ENCODE results near the gene POMT2.
"Not testable (repeated sequence)": the region's sequence is repeated elsewhere in the genome, so short reads cannot be mapped to it uniquely, and the experiment has no call there.

The POMT2 gene

GRCh38 chr14:77320238-77320935, at the start of gene POMT2:
Gene POMT2, minus strand, starts transcription at chr14:77320883. Its CDS starts 202 bp downstream, at chr14:77320681.
- peak; percentile 85 for DNase-seq (ENCODE audit: low read depth)

- no peak for DNase-seq (ENCODE audit: low read depth)
Measured at GRCh38 chr14:77369285-77369684, 48.6 kb upstream of the POMT2 start.

GRCh38 chr14:77364146-77364545, 43.5 kb upstream of the POMT2 start:
- no peak for DNase-seq (ENCODE audit: low read depth)

- DNase-seq (ENCODE audit: low read depth): no peak
Measured at GRCh38 chr14:77359626-77360025, 38.9 kb upstream of the POMT2 start.

GRCh38 chr14:77356899-77357298, 36.2 kb upstream of the POMT2 start:
- DNase-seq (ENCODE audit: low read depth): no peak

- DNase-seq (ENCODE audit: low read depth): no peak
Measured at GRCh38 chr14:77355811-77356210, 35.1 kb upstream of the POMT2 start.

GRCh38 chr14:77353469-77354141, 32.9 kb upstream of the POMT2 start:
- no peak for DNase-seq (ENCODE audit: low read depth)

GRCh38 chr14:77347751-77348150, 27.1 kb upstream of the POMT2 start:
- no peak for DNase-seq (ENCODE audit: low read depth)

- DNase-seq (ENCODE audit: low read depth): no peak
Measured at GRCh38 chr14:77346495-77346894, 25.8 kb upstream of the POMT2 start.

GRCh38 chr14:77344377-77344996, 23.8 kb upstream of the POMT2 start:
- DNase-seq (ENCODE audit: low read depth): no peak

- DNase-seq (ENCODE audit: low read depth): no peak
Measured at GRCh38 chr14:77343662-77344061, 23.0 kb upstream of the POMT2 start.

GRCh38 chr14:77342726-77343397, 22.2 kb upstream of the POMT2 start:
- DNase-seq (ENCODE audit: low read depth): no peak

- DNase-seq (ENCODE audit: low read depth): no peak
Measured at GRCh38 chr14:77340389-77340788, 19.7 kb upstream of the POMT2 start.

- peak; percentile 39 for DNase-seq (ENCODE audit: low read depth)
Measured at GRCh38 chr14:77339407-77339806, 18.7 kb upstream of the POMT2 start.

GRCh38 chr14:77338302-77338701, 17.6 kb upstream of the POMT2 start:
- no peak for DNase-seq (ENCODE audit: low read depth)

GRCh38 chr14:77337880-77338279, 17.2 kb upstream of the POMT2 start:
- DNase-seq (ENCODE audit: low read depth): no peak

GRCh38 chr14:77337255-77337654, 16.6 kb upstream of the POMT2 start:
- DNase-seq (ENCODE audit: low read depth): not testable (repeated sequence)

- no peak for DNase-seq (ENCODE audit: low read depth)
Measured at GRCh38 chr14:77335576-77335975, 14.9 kb upstream of the POMT2 start.

GRCh38 chr14:77329872-77330271, 9.2 kb upstream of the POMT2 start:
- DNase-seq (ENCODE audit: low read depth): no peak

GRCh38 chr14:77327111-77327510, 6.4 kb upstream of the POMT2 start:
- no peak for DNase-seq (ENCODE audit: low read depth)

GRCh38 chr14:77325746-77326094, 5.0 kb upstream of the POMT2 start:
- DNase-seq (ENCODE audit: low read depth): no peak

GRCh38 chr14:77324816-77325745, 4.4 kb upstream of the POMT2 start:
- DNase-seq (ENCODE audit: low read depth): no peak

Data from fibroblast of gingiva (primary cell).